CD4-positive, alpha-beta T cell treated with Interleukin-21 for 1 hour (primary cell): ENCODE data around the gene SPTBN5.

Experiments used
- DNase-seq: peaks from one replicate; pipeline ENCODE4 v3.0.0-alpha.2; 2020

Gene SPTBN5

DNA sequence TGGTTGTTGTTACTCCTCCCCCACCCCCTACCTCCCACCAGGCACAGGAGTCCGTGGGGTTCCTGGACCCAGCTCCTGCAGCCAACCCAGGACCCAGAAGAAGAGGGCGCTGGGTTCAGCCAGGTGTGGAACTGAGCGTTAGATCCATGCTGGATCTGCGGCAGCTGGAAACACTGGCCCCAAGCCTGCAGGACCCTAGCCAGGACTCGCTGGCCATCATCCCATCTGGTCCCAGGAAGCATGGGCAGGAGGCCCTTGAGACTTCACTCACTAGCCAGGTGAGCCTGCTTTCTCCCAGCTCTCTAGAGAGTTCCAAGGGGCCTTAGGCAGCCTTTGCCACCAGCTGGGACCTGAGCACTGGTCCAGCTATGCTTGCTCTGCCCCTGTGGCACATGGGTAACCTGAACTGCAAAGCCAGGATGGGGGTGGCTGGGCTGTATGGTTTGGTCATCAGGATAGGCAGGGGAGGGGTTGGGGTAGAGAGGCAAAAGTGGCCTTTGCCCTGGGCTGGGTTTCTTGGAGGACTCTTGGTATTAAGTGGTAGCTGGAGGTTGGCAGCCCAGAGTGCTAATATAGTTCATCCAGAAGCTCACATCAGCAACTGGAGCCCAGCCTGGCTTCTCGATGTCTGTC, 72.9 kb downstream of the SPTBN5 start:
- no peak for DNase-seq

DNA sequence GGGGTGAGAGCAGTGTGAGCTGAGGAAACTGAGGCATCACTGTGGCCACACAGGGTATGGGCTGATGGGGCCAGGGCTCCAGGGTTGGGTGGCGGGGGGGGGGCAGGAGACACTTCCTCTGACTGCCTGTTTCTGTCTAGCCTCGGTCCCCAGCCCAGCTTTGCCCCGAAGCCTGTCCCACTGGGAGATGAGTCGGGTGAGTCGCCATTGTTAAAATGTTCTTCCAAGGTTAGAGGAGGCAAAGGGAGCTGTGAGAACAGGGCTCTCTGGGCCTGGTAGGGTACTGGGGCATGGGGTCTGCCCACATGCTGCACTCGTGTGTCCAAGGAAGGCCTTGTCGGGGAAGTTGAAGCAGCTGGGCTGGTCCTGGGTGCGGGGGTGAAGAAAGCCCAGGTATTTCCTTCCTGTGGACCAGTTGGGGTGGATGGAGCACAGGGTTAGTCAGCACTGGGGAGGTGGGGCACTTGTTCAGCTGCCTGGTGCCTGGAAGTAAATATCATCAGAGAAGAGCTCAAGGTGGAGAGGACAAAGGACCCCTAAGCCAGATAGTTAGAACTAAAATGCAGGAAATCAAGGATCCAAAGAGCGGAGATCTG, 74.3 kb downstream of the SPTBN5 start:
- no peak for DNase-seq

DNA sequence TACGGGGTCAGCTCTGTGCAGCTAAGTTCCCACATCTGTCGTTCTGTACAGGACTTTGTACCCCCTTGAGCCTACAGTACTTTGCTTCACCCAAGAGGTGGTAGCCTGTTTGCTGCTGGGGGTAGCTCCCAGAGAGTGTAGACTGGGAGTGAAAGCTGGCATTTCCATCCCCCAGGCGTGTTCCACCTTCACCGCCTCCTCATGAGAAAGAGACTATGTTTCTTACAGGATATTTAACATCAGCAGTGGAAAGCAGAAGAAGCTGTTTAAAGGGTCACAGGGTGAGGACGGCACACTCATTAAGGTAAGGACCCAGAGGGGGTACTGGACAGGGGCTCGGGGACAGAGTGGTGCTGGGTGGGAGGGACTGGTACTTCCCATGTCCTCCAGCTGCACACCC, 76.1 kb downstream of the SPTBN5 start:
- DNase-seq: no peak

DNA sequence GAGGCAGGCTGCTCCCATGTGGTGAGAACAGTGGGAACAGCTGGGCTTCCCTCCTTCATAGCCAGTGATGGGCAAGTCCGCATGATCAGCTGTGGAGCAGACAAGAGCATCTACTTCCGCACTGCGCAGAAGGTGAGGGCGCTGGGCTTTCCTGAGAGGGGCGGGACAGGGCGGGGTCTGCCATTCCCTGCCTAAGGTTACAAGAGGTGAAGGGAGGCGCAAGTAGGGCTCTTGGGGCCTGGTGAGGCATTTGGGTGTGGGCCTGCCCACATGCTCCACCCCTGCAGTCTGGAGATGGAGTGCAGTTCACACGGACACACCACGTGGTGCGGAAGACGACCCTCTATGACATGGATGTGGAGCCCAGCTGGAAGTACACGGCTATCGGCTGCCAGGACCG, 76.5 kb downstream of the SPTBN5 start:
- no peak for DNase-seq

DNA sequence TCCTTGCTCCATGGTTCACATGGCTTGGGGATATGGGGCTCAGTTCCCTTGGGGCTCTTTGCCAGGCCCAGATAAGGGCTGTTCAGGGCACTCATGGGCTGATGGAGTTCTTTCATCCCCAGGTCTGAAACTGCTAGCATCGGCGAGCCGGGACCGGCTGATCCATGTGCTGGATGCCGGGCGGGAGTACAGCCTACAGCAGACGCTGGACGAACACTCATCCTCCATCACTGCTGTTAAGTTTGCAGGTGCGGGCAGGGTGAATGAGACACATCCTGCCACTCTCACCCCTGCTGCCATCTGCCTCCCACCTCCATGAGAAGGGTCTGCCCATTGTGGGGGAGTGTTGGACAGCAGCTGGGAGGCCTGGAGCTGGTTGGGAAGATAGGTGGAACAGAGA, 77.1 kb downstream of the SPTBN5 start:
- DNase-seq: no peak

DNA sequence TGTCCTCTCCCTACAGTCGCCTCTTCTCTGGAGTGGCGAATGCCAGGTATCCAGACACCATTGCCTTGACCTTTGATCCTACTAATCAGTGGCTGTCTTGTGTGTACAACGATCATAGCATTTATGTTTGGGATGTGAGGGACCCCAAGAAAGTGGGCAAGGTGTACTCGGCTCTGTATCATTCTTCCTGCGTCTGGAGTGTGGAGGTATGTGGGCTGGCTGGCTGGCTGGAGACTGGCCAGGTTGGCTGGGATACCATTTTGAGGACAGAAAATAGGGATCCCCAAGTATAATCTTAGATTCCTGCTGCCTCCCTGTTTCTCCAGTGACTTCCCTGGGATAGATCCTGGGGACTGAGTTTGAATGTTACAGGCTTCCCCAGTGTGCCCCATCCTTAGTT, 79.3 kb downstream of the SPTBN5 start:
- DNase-seq: no peak

DNA sequence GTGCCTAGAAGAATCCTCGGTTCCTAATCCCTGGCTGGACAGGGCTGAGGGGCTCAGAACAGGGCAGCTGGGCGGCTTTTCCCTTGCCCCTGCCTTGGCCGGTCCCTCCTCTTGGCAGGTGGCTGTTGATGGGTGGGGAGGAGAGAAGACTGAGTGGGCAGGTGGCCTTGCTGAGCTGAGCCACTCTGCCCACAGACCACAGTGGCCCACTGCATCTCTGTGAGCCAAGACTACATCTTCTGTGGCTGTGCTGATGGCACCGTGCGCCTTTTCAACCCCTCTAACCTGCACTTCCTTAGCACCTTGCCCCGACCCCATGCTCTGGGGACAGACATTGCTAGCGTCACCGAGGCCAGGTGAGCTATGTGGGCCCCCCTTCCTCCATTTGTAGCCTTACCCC, 80.4 kb downstream of the SPTBN5 start:
- DNase-seq: no peak

DNA sequence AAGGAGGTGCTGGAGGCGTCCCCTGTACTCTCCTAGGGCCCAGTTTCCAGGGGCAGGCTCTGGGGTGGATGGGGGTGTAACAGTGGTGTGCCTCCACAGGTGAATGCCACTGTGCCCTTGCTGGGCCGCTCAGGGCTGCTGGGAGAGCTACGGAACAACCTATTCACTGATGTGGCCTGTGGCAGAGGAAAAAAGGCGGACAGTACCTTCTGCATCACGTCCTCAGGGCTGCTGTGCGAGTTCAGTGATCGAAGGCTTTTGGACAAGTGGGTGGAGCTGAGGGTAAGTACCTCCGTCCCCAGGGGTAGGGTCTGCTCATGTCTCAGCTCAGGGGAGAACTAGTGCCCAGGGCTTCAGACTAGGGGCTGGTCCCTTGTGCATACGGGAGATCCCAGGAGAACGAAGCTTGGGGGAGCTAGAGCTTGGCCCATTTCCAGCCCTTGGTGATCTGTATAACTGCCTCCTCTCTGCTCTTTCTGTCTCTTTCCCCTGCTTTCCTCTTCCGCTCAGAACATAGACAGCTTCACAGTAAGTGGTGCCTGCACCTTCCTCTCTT, 81.0 kb downstream of the SPTBN5 start:
- DNase-seq: no peak

DNA sequence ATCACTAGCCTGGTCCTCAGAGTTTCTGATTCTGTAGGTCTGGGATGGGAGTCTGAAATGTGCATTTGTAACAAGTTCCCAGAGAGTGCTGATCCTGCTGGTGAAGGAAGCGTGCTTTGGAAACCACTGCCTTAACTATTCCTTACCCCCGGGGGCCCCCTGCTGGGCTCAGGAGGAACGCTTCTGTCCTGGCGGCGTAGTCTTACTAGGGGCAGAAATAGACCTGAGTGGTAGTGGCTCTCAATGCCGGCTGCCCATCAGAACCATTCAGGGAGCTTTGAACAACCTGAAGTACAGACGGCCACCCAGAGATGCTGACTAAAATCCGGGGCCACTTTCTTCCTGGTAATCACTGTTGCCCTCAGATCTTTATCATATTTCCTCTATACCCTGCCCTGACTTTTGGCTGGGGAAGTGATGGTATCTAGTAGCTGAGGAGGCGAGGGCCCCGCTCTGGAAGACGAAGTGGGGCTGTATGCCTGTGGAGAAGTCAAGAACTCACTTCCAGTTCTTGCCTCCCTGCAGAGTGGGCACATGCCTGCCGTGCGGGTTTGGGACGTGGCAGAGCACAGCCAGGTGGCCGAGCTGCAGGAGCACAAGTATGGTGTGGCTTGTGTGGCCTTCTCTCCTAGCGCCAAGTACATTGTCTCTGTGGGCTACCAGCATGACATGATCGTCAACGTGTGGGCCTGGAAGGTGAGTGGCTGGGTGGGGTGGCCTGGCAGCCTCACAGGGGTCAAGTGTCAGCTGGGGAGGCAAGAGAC, 82.2 kb downstream of the SPTBN5 start:
- peak; percentile 80 for DNase-seq

DNA sequence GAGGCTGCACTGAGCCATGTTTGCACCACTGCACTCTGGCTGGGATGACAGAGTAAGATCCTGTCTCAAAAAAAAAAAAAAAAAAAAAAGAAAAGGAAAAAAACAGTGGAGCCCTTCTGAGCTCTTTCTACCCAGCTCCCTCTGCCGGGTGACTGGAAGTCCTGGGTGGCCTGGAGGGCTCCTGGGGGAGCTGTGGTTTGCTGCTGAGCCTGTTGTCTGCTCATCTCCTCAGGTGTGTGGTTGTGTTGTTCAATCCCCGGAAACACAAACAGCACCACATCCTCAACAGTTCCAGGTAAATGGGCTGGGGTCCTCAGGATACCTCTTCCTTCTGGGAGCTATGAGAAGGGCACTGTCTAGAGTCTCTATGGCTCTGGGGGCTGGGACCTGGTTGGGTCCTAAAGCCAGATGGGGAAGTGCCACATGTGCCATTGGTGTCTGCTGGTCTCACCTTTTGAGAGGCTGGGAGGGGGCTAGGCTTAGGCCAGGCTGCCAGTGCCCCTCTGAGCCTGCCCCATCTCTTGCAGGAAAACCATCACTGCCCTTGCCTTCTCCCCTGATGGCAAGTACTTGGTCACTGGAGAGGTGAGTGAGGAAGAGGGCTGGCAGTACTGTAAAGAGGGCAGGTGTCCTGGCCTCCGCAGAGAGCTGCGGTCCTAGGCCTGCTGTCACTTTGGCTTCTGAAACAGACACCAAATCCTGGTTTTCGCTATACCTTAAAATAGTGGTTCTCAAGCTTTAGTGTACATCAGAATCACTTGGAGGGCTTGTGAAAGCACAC, 83.0 kb downstream of the SPTBN5 start:
- no peak for DNase-seq

DNA sequence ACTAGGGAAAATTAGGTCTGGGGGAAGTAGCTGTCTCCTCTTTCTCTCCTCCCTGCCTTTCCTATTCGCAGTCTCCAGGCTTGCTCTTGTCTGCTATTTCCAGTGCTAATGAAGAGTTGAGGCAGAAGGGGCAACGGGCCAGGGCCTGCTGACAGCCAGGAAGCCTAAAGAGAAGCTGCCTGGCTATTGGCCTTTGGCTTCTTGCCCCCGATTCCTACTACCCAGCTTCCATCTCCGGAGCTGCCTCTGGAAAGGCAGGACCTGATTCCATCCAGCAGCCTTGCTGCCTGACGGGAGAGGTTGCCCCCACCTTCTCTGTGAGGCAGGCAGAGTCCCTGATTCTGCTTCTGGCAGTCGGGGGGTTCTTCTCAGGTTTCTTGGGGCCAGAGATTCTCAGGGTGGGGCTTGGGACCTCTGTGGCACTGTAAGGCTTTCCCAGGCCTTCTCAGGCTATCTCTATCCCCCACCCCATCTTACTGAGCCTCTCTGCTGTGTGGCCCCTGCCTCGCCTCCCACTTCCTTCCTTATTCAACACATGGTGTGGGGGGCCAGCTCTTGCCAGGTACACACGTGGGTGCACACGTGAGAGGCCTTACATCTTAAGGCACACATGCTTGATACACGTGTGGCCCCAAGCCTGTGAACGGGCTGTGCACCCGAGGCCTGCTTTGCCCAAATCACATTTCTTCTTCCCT, 84.2 kb downstream of the SPTBN5 start:
- DNase-seq: no peak

DNA sequence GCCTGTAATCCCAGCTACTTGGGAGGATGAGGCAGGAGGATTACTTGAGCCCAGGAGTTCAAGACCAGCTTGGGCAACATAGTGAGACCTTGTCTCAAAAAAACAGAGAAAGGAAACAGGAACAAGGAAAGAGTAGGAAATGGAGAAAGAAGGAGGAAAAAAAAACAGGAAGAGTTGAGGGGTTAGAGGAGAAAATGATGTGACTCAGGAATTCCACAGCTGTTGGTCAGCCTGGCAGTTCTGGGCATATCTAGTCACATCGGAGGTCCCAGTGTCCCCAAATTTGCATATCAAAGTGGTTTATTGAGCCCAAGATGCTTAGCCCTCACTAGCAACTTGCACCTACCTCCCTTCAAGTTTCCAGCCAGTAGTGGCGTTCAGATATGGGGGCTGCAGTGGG, 84.7 kb downstream of the SPTBN5 start:
- no peak for DNase-seq

DNA sequence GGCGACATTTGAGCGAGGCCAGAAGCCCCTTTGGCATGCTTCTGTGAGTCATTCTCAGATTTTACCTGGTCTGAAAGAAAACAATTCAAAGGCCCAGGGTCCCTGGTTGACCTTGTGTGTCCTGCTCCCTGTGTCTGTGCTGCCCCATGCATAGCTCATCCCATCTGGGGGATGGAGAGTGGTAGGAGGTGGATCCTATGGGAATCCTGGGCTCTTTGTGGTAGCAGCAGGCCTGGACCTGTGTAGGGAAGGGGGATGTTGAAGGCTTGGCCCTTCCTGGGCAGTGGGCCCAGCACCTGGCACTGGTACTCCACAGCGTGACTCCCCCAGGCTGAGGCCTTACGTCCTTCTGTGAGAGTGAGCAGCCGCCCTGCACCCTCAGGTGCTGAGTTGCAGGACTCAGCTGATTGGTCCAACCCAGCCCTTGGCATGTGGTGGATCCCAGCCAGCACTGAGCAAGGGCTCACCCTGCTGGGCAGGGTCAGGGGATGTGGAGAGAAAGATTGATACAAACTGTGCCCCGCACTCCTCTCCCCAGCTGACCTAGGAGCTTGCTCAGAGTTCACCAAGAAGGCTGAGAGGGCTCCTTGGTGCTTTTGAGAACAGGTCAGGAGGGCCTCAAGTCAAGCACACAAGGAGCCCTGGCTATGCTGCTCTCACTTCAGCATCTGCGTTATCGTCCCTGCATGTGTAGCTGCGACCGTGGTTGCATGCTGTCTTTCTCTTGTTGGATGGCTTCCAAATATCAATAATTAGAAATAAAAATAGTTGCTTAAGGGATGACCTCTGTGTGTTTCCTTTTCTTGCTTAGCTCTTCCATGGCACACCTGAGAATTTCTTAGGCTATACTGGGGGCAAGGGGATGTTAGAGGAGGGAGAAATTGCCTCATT, 87.3 kb downstream of the SPTBN5 start:
- no peak for DNase-seq

DNA sequence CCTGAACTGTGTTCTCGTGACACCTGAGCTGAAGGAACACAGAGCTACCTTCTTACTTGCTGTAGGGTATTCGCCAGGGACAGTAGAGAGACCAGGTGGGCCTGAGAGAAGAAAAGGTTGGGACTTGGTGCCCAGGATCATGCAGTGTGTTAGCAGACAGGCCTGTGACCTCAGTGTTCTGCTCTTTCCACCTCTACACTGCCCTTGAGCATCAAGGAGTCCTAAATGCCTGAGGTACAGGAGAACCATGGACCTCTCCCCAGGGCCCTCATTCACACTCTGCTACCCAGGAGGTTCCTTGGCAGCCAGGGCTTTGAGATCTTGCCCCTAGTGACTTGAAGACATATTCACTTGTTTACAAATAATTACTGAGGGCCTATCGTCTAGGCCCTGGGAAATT, 88.1 kb downstream of the SPTBN5 start:
- DNase-seq: no peak

DNA sequence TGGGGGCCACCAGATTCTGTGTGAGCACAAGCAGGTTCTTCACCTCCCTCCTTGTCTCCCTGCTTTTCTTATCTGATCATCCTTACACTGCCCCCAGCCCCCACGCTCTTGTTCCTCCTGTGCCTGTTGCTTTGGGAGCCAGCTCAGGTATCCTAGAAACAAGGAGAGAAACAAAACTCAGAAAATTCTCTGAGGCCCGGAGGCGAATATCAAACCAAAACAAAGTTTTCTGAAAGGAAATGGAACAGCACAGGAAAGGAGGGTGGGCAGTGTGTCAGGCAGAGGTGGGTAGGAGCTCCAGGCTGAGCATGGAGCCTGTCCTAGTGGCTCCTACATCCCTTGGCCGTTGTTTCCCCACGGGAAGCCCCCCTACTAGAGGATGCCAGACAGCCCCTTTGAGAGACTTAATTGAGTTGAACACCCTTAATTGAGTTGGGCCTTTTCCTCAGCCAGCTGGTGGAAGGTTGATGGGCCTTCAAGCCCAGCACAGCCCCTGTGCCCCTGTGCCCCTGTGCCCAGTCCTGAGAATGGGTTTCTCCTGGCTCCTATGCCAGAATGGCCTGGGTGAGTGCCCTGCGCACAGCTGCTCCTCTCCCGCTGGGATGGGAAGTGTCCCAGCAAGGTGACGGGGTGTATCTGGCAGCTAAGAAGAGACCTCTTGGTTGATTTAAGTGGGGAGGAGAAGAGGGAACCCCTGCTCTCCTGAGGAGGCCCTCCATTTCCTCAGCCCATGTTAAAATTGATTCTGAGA, 88.8 kb downstream of the SPTBN5 start:
- DNase-seq: no peak

DNA sequence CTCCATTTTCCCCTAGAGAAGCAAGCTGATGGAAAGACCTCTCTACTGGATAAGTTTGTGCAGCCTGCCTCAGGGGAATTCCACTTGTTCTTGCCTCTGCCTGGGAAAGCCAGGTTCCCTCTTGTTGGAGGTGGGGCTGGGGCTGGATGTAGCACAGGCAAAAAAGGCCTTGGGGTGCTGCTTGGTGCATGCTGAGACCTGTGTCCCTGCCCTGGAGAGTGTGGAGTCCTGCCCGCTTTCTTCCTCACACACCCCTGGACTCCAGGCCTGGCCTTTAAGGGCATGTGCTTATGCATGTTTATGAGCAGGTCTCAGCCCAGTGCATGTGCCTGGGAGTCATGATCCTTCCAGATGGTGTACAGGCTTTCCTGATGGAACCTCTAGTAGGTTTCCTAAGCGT, 89.5 kb downstream of the SPTBN5 start:
- no peak for DNase-seq

DNA sequence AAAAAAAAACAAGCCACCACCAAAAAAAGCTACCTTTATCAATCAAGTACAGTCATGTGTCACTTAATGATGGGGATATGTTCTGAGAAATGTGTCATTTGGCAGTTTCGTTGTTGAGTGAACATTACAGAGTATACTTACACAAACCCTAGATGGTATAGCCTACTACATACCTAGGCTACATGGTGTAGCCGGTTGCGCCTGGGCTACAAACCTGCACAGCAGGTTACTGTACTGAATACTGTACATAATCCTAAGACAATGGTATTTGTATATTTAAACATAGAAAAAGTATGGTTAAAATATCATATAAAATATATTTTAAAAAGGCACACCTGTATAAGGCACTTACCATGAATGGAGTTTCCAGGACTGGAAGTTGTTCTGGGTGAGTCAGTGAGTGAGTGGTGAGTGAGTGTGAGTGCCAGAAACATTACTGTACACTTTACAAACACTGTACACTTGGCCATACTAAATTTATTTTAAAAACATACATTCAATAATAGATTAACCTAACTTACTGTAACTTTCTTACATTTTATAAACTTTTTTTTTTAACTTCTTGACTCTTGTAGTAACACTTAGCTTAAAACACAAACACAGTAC, 91.9 kb downstream of the SPTBN5 start:
- no peak for DNase-seq

DNA sequence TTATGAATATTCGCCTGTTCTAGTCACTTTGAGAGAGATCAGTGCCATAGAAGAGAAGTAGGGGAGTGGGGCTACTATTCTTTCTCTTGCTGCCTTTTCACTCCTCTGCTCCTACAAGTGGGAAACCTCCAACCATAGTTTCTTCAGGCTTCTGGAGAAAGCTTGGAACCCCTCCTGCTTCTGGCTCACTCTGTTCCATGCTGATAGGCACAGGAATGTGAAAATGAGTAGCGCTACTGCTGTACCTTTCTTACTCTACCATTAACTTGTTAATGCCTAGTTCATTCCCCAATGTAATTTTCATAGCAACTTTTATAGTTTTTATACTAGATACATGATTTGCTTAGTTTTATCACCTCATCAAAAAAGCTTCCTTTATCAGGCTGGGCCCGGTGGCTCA, 92.7 kb downstream of the SPTBN5 start:
- DNase-seq: no peak

DNA sequence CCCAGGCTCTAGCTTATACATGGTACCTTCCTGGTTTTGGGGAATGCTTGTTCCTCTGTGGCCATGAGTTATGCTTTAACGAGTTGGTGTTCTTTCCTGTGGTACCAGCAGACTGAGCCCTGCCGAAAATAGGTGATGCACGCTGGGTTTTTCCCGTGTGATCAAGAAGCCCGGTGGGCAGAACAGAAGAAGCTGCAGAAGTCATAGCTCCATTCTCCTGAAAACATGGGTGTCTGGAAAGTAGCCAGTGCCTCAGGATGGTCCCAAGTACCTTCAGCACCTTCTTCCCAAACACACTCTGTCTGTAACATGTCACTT, 94.4 kb downstream of the SPTBN5 start:
- no peak for DNase-seq

DNA sequence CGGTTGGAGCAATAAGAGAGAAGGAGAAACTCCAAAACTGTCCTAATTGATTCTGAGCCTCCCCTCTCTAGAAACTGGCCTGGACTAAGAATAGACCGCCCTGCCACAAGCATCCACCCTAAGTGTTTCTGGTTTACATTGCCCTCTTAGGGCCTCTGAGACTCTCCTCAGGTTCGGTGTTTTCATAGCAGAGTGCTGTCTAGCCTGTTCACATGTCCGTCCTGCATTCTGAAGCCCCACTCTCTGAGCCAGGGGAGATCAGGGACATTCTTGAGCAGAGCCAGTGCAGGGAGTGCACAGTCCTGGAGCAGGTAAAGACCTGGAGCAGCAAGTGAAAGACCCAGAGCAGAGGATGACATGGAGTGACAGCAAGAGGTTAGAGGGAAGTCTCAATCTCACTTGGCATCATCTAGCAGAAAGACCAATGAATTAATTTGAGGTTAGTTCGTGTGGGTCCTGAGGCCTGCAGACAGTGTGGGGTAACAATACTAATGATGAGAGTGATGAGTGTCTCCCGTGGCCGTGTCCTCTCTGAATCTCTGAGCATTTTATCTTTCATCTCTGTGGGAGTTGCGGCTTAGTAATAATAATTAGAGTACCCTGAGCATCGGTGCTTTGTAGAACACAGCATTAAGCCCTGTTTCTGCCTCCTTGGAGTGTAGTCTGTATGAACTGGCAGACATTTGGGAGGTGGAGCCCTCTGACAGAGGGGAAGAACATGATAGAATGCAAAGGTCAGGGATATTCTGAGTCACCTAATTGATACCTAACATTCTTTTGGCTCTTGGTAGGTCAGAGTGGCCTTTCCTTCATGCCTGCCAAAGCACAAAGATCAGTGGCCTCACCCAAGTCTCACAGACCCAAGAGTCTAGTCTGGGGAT, 95.0 kb downstream of the SPTBN5 start:
- no peak for DNase-seq
